ENCODE results near the gene COL4A6. TPM values are rescaled to one million over a fixed set of nuclear protein-coding genes. Genes with fewer than 3 reads are reported as not detected.

COL4A6 gene
- total and polyA plus RNA-seq, 2 experiments from 2014 or later, result 40.1 to 95.2 TPM

DNA sequence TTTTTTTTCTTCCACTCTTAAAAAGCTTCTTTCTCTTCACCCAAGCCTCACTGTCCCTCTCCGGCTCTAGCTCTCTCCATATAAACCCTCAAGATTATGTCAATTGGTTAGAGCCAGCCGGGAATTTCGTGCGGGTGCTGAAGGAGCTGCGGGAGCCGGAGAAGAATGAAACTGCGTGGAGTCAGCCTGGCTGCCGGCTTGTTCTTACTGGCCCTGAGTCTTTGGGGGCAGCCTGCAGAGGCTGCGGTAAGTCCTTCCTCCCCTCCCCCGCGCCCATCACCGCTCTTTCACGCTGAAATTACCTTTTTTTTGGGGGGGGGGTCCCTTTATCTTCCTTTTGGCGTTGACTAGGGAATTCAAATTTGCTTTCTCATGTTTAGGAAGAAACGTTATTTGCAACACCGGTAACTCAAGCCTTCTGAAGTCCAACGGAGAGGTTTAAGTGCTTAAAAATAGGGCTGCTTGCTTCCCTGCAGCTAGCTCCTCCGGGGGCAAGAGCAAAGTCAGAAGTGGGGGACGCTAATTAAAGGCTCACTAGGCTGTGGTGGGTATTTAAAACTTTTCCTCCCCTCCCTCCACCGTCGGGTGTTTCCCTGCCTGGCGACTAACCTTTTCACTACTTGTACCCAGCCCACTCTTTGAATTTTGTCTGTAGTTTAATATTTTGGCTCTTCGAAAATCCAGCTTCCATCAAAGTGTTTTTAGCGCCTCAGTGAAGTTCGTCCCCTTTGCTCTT lies 1.9 kb upstream of the COL4A6 start:
- Histone ChIP-seq H3K36me3 (no peaks in the 10 kb centered on the region), H3K9me3 (ENCODE audit: low read depth) (no peaks in the 10 kb centered on the region), H3K27me3 (no peaks in the 10 kb centered on the region), H3K4me3 (peak overlapping the region; percentile 90), H3K4me1 (ENCODE audit: low read depth) (peaks cover 27% of the 10 kb centered on the region), H3K27ac (peak overlapping the region; percentile 93)
- TF ChIP-seq, protein P1, sequence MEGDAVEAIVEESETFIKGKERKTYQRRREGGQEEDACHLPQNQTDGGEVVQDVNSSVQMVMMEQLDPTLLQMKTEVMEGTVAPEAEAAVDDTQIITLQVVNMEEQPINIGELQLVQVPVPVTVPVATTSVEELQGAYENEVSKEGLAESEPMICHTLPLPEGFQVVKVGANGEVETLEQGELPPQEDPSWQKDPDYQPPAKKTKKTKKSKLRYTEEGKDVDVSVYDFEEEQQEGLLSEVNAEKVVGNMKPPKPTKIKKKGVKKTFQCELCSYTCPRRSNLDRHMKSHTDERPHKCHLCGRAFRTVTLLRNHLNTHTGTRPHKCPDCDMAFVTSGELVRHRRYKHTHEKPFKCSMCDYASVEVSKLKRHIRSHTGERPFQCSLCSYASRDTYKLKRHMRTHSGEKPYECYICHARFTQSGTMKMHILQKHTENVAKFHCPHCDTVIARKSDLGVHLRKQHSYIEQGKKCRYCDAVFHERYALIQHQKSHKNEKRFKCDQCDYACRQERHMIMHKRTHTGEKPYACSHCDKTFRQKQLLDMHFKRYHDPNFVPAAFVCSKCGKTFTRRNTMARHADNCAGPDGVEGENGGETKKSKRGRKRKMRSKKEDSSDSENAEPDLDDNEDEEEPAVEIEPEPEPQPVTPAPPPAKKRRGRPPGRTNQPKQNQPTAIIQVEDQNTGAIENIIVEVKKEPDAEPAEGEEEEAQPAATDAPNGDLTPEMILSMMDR (IDR thresholded peaks at IDR 0.05; ENCODE audit: low read depth, low read length), result no peak
- peak; percentile 41 to 67 for DNase-seq (ENCODE audit: low read depth in 1 of 2, low spot score in 1 of 2)

DNA sequence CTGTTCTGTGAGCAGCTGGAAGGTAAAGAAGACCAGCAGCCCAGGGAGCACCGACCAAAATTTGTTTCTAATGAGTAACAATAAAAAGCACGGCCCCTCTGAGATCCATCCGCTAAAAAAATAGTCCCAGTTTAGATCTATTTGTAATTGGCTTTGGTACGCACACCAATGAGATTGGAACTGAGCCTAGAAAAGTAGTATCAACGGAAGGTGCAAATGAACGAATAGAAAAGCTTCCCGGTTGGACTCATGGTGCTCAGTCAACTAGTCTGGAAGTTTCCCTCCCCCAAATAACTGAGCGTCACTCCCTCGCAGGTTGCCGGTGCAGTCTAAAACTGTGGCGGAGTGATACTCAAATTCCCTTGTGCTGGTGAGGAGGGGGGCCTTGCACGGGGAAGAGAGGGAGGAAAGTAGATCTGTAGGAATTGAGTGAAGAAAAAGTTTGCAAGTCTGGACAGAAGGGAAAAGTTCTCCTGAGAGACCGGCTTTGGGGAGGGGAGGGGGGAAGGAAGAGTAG lies 1.3 kb upstream of the COL4A6 start, which contains the start of gene COL4A5:
Gene COL4A5, plus strand, starts transcription at position 413 of the 517 bp plus-strand sequence. CDS start 288 bp downstream, outside the sequence.
- Histone ChIP-seq H3K27me3 (no peaks in the 10 kb centered on the region), H3K4me3 (peak within 1 kb of the TSS; percentile 90), H3K4me1 (ENCODE audit: low read depth) (peaks cover 27% of the 10 kb centered on the region), H3K27ac (peak within 1 kb of the TSS; percentile 93), H3K9me3 (ENCODE audit: low read depth) (no peaks in the 10 kb centered on the region), H3K36me3 (no peaks in the 10 kb centered on the region)
- peak; percentile 90 to 92 for DNase-seq (ENCODE audit: low read depth in 1 of 2, low spot score in 1 of 2)
- TF ChIP-seq, protein P1 (IDR thresholded peaks at IDR 0.05; ENCODE audit: low read depth, low read length), result no peak

DNA sequence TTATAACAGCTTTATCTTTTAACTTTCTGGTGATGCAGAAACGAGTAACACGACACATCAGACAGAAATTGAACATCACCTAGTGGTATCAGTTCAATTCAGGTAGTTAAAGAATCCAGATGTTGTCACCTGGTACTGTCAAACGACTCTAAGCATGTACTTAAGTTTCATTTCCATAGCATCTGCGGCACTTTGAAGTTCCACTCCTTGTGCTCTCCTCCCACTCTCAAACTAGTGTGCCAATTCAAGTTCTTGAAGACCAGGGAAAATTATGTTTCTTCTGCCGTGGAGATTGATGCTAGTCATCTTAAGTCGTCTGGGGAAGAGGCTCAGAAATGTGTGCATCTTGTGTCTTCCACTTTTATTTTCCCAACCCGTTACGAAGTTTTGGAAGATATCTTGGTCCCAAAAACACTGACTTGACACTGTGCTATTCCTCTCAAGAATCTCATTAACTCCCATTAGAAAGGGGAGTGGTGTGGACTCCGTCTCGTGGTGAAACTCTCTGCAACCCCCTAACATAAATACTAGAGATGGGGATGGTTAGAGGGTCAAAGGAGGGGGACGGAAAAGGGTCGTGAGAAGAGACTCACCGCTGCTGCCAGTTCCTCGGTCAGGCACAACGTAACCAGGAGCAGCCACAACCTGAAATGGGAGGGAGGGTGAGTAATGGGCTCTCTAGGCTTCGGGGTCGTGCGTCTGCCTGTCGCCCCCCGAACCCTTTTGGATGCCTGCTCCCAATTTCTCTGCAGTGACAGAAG lies 693 bp downstream of the COL4A6 start:
- H3K4me1 ChIP-seq (ENCODE audit: low read depth), result peaks cover 23% of the 10 kb centered on the region
- peak overlapping the region; percentile 90 for H3K4me3 ChIP-seq
- TF ChIP-seq, protein P1 (IDR thresholded peaks at IDR 0.05; ENCODE audit: low read depth, low read length), result no peak
- peak overlapping the region; percentile 52 for H3K27ac ChIP-seq
- H3K36me3 ChIP-seq, result no peaks in the 10 kb centered on the region
- no peaks in the 10 kb centered on the region for H3K9me3 ChIP-seq (ENCODE audit: low read depth)
- peak in 1 of 2 donors; percentile 23 for DNase-seq (ENCODE audit: low read depth in 1 of 2, low spot score in 1 of 2)
- no peaks in the 10 kb centered on the region for H3K27me3 ChIP-seq

DNA sequence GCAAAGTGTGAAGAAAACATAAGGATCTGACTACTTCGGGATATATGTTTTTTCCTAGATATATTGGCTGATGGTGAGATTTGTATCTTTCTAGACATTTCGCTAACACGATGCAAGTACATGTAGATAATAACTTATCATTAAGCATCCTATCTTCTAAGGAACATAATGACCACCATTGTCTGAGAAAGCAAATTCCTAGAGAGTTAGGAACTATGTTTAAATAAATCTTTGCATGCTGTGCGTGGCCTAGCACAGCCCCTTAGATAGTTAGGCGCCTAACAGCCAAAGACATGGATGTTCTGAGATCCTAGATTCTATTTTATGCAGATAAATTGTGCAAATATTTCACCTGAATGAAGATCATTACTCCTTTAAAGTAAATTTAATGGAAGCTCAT lies 3.0 kb downstream of the COL4A6 start:
- no peak for DNase-seq (ENCODE audit: low read depth in 1 of 2, low spot score in 1 of 2)
- no peak overlapping the region for H3K27ac ChIP-seq
- H3K4me3 ChIP-seq, result no peak overlapping the region
- no peaks in the 10 kb centered on the region for H3K9me3 ChIP-seq (ENCODE audit: low read depth)
- no peaks in the 10 kb centered on the region for H3K36me3 ChIP-seq
- H3K27me3 ChIP-seq, result no peaks in the 10 kb centered on the region
- H3K4me1 ChIP-seq (ENCODE audit: low read depth), result peaks cover 16% of the 10 kb centered on the region
- TF ChIP-seq, protein P1 (IDR thresholded peaks at IDR 0.05; ENCODE audit: low read depth, low read length), result no peak

DNA sequence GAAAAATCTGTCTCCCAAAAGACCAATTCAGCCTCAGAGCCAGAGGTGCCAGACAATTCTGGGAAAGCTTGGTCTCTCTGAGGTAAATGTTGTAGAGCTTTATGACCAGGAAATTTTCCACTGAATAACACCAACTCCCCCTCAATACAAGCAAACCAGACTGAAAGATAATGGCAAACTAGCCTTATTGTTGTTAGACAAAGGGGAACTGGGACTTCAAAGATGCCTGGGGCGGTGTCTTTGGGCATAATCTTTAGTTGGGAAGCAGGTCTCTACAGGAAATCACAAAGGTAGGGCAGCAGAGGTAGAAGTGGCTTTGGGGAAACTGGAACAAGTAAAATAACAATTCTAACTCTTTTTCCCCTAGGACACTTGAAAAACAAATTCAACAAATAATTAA lies 12.0 kb downstream of the COL4A6 start:
- no peak overlapping the region for H3K4me3 ChIP-seq
- no peaks in the 10 kb centered on the region for H3K27me3 ChIP-seq
- no peak for DNase-seq (ENCODE audit: low read depth in 1 of 2, low spot score in 1 of 2)
- no peaks in the 10 kb centered on the region for H3K36me3 ChIP-seq
- H3K4me1 ChIP-seq (ENCODE audit: low read depth), result no peaks in the 10 kb centered on the region
- TF ChIP-seq, protein P1 (IDR thresholded peaks at IDR 0.05; ENCODE audit: low read depth, low read length), result no peak
- no peak overlapping the region for H3K27ac ChIP-seq
- H3K9me3 ChIP-seq (ENCODE audit: low read depth), result no peaks in the 10 kb centered on the region
